Right lobe of liver (tissue), 4 donors: ENCODE measurements around the gene DST.
A peak's percentile ranks its signal among the peaks of the same experiment; 100 is the strongest.

ENCODE experiments used
- POLR2A ChIP-seq: fragments of 450-650 bp; IDR thresholded peaks from one replicate; pipeline ENCODE4 v1.6.1; 2017; ENCODE audit warnings: antibody characterized with exemption, mild to moderate bottlenecking
- TF ChIP-seq, protein P1 (sequence below), 4 donors: fragments of 200-600 bp in 3 of 4; fragments of 450-650 bp in 1 of 4; IDR thresholded peaks; one replicate each; pipeline versions ENCODE4 v1.5.1 to v1.8.0; 2016 to 2022; ENCODE audit warnings: antibody characterized with exemption in 4 of 4, mild to moderate bottlenecking in 2 of 4
- donor health status: DM: no; HTN: no; CAD: no.
- donor health status: DM: no; HTN: no; CAD: no.
- donor health status: DM: no; HTN: yes; CAD: no.

DNA sequence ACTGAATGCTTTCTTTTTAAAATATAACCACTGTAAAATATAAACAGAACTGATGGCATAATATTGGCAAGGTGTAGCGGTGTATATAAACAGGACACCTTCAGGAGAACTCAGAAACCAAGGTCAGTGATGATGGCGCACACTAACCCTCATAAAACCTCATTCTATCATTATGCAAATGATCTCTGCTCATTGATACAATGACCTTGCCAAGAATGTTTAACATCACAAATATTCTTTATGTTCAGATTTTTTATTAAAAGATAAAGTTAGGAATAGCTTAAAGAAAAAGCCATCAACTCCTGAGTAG lies 48.6 kb upstream of the DST start:
- TF ChIP-seq, protein P1, sequence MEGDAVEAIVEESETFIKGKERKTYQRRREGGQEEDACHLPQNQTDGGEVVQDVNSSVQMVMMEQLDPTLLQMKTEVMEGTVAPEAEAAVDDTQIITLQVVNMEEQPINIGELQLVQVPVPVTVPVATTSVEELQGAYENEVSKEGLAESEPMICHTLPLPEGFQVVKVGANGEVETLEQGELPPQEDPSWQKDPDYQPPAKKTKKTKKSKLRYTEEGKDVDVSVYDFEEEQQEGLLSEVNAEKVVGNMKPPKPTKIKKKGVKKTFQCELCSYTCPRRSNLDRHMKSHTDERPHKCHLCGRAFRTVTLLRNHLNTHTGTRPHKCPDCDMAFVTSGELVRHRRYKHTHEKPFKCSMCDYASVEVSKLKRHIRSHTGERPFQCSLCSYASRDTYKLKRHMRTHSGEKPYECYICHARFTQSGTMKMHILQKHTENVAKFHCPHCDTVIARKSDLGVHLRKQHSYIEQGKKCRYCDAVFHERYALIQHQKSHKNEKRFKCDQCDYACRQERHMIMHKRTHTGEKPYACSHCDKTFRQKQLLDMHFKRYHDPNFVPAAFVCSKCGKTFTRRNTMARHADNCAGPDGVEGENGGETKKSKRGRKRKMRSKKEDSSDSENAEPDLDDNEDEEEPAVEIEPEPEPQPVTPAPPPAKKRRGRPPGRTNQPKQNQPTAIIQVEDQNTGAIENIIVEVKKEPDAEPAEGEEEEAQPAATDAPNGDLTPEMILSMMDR (IDR thresholded peaks at IDR 0.05) = no peak
- peak; percentile 7 for TF ChIP-seq POLR2A
